Ishikawa (cell line): Measurements from ENCODE around the gene SIM2.

Experiments used
- CEBPB ChIP-seq: IDR thresholded peaks from 2 replicates; pipeline ENCODE4 v1.6.1; 2012
- CREB1 ChIP-seq: IDR thresholded peaks from 2 replicates; pipeline ENCODE4 v1.6.1; 2012; ENCODE audit warnings: low read depth
- EGR1 ChIP-seq: IDR thresholded peaks from 2 replicates; pipeline ENCODE4 v1.6.1; 2012
- EP300 ChIP-seq: IDR thresholded peaks from 2 replicates; pipeline ENCODE4 v1.6.1; 2012; ENCODE audit warnings: borderline replicate concordance
- FOXM1 ChIP-seq: IDR thresholded peaks from 2 replicates; pipeline ENCODE4 v1.6.1; 2012; ENCODE audit warnings: low read depth, borderline replicate concordance
- MAX ChIP-seq: IDR thresholded peaks from 2 replicates; pipeline ENCODE4 v1.6.1; 2012
- NFIC ChIP-seq: IDR thresholded peaks from 2 replicates; pipeline ENCODE4 v1.6.1; 2012
- RAD21 ChIP-seq: IDR thresholded peaks from 2 replicates; pipeline ENCODE4 v1.6.1; 2012; ENCODE audit warnings: low read depth
- REST ChIP-seq: IDR thresholded peaks from 2 replicates; pipeline ENCODE4 v1.6.1; 2012; ENCODE audit warnings: low read depth, mild to moderate bottlenecking
- TAF1 ChIP-seq: IDR thresholded peaks from 2 replicates; pipeline ENCODE4 v1.6.1; 2012; ENCODE audit warnings: low read depth, mild to moderate bottlenecking
- TCF12 ChIP-seq: IDR thresholded peaks from 2 replicates; pipeline ENCODE4 v1.6.1; 2012; ENCODE audit warnings: low read depth
- TEAD4 ChIP-seq: IDR thresholded peaks from 2 replicates; pipeline ENCODE4 v1.6.1; 2012
- USF1 ChIP-seq: IDR thresholded peaks from 2 replicates; pipeline ENCODE4 v1.6.1; 2012
- YY1 ChIP-seq: IDR thresholded peaks from 2 replicates; pipeline ENCODE4 v1.6.1; 2012; ENCODE audit warnings: low read depth
- ZBTB7A ChIP-seq: IDR thresholded peaks from 2 replicates; pipeline ENCODE4 v1.6.1; 2012; ENCODE audit warnings: low read depth

SIM2 gene

GRCh38 chr21:36732217-36732616, 33.3 kb downstream of the SIM2 start:
- TF ChIP-seq REST: no peak
- no peak for TF ChIP-seq ZBTB7A
- no peak for TF ChIP-seq RAD21
- no peak for TF ChIP-seq YY1
- no peak for TF ChIP-seq EGR1
- no peak for TF ChIP-seq CEBPB
- TF ChIP-seq TEAD4: no peak
- TF ChIP-seq USF1: no peak
- TF ChIP-seq EP300: no peak
- TF ChIP-seq CREB1: no peak
- no peak for TF ChIP-seq MAX
- no peak for TF ChIP-seq TAF1
- no peak for TF ChIP-seq FOXM1
- no peak for TF ChIP-seq NFIC
- TF ChIP-seq TCF12: no peak

- no peak for TF ChIP-seq ZBTB7A
- no peak for TF ChIP-seq NFIC
- TF ChIP-seq REST: no peak
- TF ChIP-seq YY1: no peak
- TF ChIP-seq TEAD4: no peak
- no peak for TF ChIP-seq RAD21
- TF ChIP-seq EGR1: no peak
- no peak for TF ChIP-seq TAF1
- TF ChIP-seq CEBPB: no peak
- no peak for TF ChIP-seq USF1
- no peak for TF ChIP-seq FOXM1
- TF ChIP-seq MAX: no peak
- no peak for TF ChIP-seq EP300
- TF ChIP-seq TCF12: no peak
Measured at GRCh38 chr21:36732761-36733160, 33.8 kb downstream of the SIM2 start.

- TF ChIP-seq RAD21: no peak
- TF ChIP-seq TAF1: no peak
- no peak for TF ChIP-seq NFIC
- no peak for TF ChIP-seq REST
- TF ChIP-seq CEBPB: no peak
- TF ChIP-seq MAX: no peak
Measured at GRCh38 chr21:36733857-36734256, 34.9 kb downstream of the SIM2 start.

- TF ChIP-seq CREB1 (no peak), RAD21 (no peak)
Measured at GRCh38 chr21:36734367-36735200, 35.7 kb downstream of the SIM2 start.

GRCh38 chr21:36735201-36735515, 36.2 kb downstream of the SIM2 start:
- TF ChIP-seq TCF12: no peak
- TF ChIP-seq USF1: no peak
- no peak for TF ChIP-seq ZBTB7A
- TF ChIP-seq EGR1: no peak
- TF ChIP-seq YY1: no peak
- TF ChIP-seq MAX: no peak
